ENCODE results near the gene TIMM50. TPM values are rescaled to one million over a fixed set of nuclear protein-coding genes. Genes with fewer than 3 reads are reported as not detected.
"Not testable (repeated sequence)": the region's sequence is repeated elsewhere in the genome, so short reads cannot be mapped to it uniquely, and the experiment has no call there.

TIMM50 gene
- total RNA-seq, 6 donors from 2014 or later: 47.8 to 80.9 (median 54.4) TPM

- Histone ChIP-seq H3K4me1 (peaks cover 34 to 53% (median 39%) of the 10 kb centered on the region in 4 donors), H3K9me3 (no peaks in the 10 kb centered on the region), H3K27me3 (no peaks in the 10 kb centered on the region), H3K27ac (peak within 1 kb of the TSS; percentile 90 to 96 (median 94)), H3K36me3 (peaks cover 0 to 17% (median 0%) of the 10 kb centered on the region in 4 donors), H3K4me3 (peak within 1 kb of the TSS; percentile 67 to 98 (median 90))
- ATAC-seq (ENCODE audit: low FRiP score in 2 of 2) (peak; percentile 98), DNase-seq (peak; percentile 95 to 98)
- WGBS, 2 donors: 0 to 1% methylated on average over 25 to 68 of the region's 68 CpGs
- TF ChIP-seq EP300 (IDR thresholded peaks at IDR 0.05): peak in 1 of 4 donors; percentile 75
- peak; percentile 99 to 100 for TF ChIP-seq POLR2AphosphoS5 (IDR thresholded peaks at IDR 0.05)
- peak; percentile 60 to 97 (median 91) for TF ChIP-seq POLR2A (IDR thresholded peaks at IDR 0.05)
- TF ChIP-seq CTCF (IDR thresholded peaks at IDR 0.05): peak in 3 of 6 experiments; percentile 4 to 19 (median 10)
These were observed 35.2 kb upstream of the TIMM50 start, which contains the start of gene SUPT5H for GRCh38 chr19:39445196-39446111. Gene SUPT5H (plus strand): TSS chr19:39445582. CDS start chr19:39445891, 309 bp downstream.

DNA sequence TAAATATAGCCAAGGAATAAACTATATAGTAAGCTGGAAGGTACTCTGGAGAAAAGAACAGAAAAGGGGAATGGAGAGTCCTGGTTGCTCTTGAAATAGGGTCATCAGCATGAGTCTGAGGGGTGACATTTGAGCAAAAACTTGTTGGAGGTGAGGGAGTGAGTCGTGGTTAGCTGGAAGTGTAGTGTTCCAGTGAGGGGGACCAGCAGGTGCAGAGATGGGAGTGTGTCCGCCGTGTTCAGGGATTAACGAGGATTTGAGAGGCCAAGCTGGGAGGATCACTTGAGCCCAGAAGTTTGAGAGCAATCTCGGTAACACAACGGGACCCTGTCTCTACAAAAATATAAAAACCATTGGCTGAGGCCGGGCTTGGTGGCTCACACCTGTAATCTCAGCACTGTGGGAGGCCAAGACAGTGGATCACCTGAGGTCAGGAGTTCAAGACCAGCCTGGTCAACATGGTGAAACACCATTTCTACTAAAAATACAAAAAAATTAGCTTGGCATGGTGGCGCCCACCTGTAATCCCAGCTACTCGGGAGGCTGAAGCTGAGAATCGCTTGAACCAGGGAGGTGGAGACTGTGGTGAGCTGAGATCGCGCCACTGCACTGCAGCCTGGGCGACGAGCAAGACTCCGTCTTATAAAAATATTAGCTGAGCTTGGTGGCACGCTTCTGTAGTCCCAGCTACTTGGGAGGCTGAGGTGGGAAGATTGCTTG, 34.1 kb upstream of the TIMM50 start:
- H3K4me1 ChIP-seq: peaks cover 34 to 59% (median 39%) of the 10 kb centered on the region in 4 donors
- WGBS, 2 donors: 83 to 84% methylated on average over 16 of the region's 16 CpGs
- peaks cover 0 to 20% (median 0%) of the 10 kb centered on the region in 4 donors for H3K36me3 ChIP-seq
- no peak for DNase-seq
- H3K9me3 ChIP-seq: no peaks in the 10 kb centered on the region
- no peak for TF ChIP-seq POLR2A (IDR thresholded peaks at IDR 0.05)
- H3K4me3 ChIP-seq: peak overlapping the region; percentile 67 to 98 (median 90)
- no peaks in the 10 kb centered on the region for H3K27me3 ChIP-seq
- peak overlapping the region; percentile 90 to 96 (median 94) for H3K27ac ChIP-seq
- no peak for ATAC-seq (ENCODE audit: low FRiP score in 2 of 2)

DNA sequence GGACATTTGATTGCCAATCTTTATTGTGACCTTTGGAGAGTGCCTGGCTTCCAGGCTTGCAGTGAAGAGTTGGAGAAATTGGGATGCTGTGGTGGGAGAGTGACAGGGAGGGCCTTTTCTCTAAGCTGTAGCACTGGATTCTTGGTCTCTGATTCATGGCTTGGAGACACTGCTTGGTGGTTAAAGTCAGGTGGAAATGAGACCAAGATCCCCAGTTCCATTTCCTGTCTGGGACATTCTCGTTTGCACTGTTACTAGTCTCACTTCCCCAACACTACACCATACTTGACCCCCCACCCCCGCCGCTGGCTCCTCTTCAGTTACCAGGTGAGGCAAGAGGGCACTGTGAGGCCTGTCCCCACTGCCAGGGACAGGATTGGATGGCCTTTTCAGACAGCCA, 32.4 kb upstream of the TIMM50 start:
- peaks cover 34 to 59% (median 39%) of the 10 kb centered on the region in 4 donors for H3K4me1 ChIP-seq
- peaks cover 1 to 37% (median 4%) of the 10 kb centered on the region in 4 donors for H3K36me3 ChIP-seq
- DNase-seq (no peak), ATAC-seq (ENCODE audit: low FRiP score in 2 of 2) (no peak)
- no peak overlapping the region for H3K4me3 ChIP-seq
- H3K27me3 ChIP-seq: no peaks in the 10 kb centered on the region
- H3K27ac ChIP-seq: no peak overlapping the region
- no peak for TF ChIP-seq POLR2A (IDR thresholded peaks at IDR 0.05)
- no peak for TF ChIP-seq CTCF (IDR thresholded peaks at IDR 0.05)
- TF ChIP-seq EP300 (IDR thresholded peaks at IDR 0.05): no peak
- TF ChIP-seq POLR2AphosphoS5 (IDR thresholded peaks at IDR 0.05): no peak
- H3K9me3 ChIP-seq: no peaks in the 10 kb centered on the region
- WGBS, 2 donors: 52 to 57% methylated on average over 3 of the region's 3 CpGs

GRCh38 chr19:39449116-39449797, 31.4 kb upstream of the TIMM50 start:
- Histone ChIP-seq H3K27me3 (no peaks in the 10 kb centered on the region), H3K9me3 (no peaks in the 10 kb centered on the region), H3K4me1 (peaks cover 34 to 56% (median 38%) of the 10 kb centered on the region in 4 donors), H3K36me3 (peaks cover 5 to 47% (median 13%) of the 10 kb centered on the region in 4 donors), H3K4me3 (no peak overlapping the region), H3K27ac (no peak overlapping the region)
- WGBS, 2 donors: 71 to 80% methylated on average over 8 of the region's 8 CpGs
- ATAC-seq (ENCODE audit: low FRiP score in 2 of 2): no peak
- TF ChIP-seq POLR2AphosphoS5 (IDR thresholded peaks at IDR 0.05): no peak
- no peak for TF ChIP-seq EP300 (IDR thresholded peaks at IDR 0.05)
- TF ChIP-seq CTCF (IDR thresholded peaks at IDR 0.05): no peak
- DNase-seq: no peak

DNA sequence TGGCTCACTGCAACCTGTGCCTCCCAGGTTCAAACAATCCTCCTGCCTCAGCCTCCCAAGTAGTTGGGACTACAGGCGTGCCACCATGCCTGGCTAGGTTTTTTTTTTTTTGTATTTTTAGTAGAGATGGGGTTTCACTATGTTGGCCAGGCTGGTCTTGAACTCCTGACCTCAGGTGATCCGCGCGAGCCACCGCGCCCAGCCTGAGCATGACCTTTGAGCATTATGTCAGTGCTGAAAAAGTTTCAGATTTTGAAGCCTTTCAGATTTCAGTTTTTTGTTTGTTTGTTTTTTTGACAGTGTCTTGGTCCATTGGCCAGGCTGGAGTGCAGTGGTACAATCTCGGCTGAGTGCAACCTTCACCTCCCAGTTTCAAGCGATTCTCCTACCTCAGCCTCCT, 29.4 kb upstream of the TIMM50 start:
- DNase-seq; ATAC-seq (ENCODE audit: low FRiP score in 2 of 2); H3K9me3 ChIP-seq; H3K27ac ChIP-seq; H3K27me3 ChIP-seq; H3K4me3 ChIP-seq: not testable (repeated sequence)
- peaks cover 9 to 65% (median 25%) of the 10 kb centered on the region in 4 donors for H3K36me3 ChIP-seq
- 95 to 97% methylated on average over 8 of the region's 8 CpGs for WGBS, 2 donors
- H3K4me1 ChIP-seq: peaks cover 30 to 47% (median 32%) of the 10 kb centered on the region in 4 donors
